Measurements from ENCODE around the gene ASTN1.

Gene ASTN1

DNA sequence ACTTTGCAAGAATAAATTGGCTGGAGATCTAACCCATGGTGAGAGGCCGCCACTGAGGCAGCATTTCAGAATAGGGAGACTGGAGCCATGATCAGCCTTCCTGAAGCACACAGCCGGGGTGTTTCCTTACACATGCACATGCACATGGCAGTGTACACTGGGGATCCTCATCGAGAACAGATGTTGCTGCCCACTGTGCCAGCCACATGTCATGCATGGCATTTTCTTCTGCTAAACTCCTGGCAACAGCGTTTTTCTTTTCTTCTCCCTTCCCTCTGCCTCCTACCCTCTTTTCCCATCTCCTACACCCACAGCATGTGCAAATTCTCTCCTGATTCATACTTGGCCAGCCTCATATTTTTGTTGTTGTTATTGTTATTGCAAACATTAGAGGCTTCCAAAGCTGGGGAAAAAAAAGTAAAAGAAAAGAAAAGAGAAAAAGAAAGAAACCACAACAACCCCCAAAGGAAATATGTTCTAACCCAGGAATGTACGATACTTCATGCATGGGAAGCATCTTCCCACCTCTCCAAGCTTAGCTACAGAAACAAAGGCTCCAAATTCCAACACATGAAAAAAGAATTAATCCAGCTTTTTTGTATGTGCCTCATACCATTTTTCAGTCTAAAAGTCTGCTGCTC, 344.0 kb downstream of the ASTN1 start:
- no peak for DNase-seq (ENCODE audit: insufficient read length, low spot score)
- FAIRE-seq, result no peak
- TF ChIP-seq TAF1 (IDR thresholded peaks at IDR 0.05; ENCODE audit: low read depth, low read length), result no peak
- no peak for TF ChIP-seq POLR2A (IDR thresholded peaks at IDR 0.05; ENCODE audit: low read depth, low read length)
- TF ChIP-seq SPI1 (IDR thresholded peaks at IDR 0.05; ENCODE audit: low read depth, low read length), result no peak
- TF ChIP-seq POU2F2 (IDR thresholded peaks at IDR 0.05; ENCODE audit: low read depth, low read length), result no peak
- no peak for TF ChIP-seq POLR2AphosphoS5 (IDR thresholded peaks at IDR 0.05; ENCODE audit: low read depth, low read length)
- TF ChIP-seq PAX5 (IDR thresholded peaks at IDR 0.05; ENCODE audit: insufficient read depth, low read length, severe bottlenecking), result no peak

GRCh38 chr1:176816232-176816631, 348.3 kb downstream of the ASTN1 start:
- no peak for FAIRE-seq
- DNase-seq (ENCODE audit: insufficient read length, low spot score), result no peak
- no peak for TF ChIP-seq POLR2AphosphoS5 (IDR thresholded peaks at IDR 0.05; ENCODE audit: low read depth, low read length)
- TF ChIP-seq SPI1 (IDR thresholded peaks at IDR 0.05; ENCODE audit: low read depth, low read length), result no peak
- TF ChIP-seq POLR2A (IDR thresholded peaks at IDR 0.05; ENCODE audit: low read depth, low read length), result no peak
- no peak for TF ChIP-seq PAX5 (IDR thresholded peaks at IDR 0.05; ENCODE audit: insufficient read depth, low read length, severe bottlenecking)
- TF ChIP-seq POU2F2 (IDR thresholded peaks at IDR 0.05; ENCODE audit: low read depth, low read length), result no peak
- TF ChIP-seq TAF1 (IDR thresholded peaks at IDR 0.05; ENCODE audit: low read depth, low read length), result no peak

DNA sequence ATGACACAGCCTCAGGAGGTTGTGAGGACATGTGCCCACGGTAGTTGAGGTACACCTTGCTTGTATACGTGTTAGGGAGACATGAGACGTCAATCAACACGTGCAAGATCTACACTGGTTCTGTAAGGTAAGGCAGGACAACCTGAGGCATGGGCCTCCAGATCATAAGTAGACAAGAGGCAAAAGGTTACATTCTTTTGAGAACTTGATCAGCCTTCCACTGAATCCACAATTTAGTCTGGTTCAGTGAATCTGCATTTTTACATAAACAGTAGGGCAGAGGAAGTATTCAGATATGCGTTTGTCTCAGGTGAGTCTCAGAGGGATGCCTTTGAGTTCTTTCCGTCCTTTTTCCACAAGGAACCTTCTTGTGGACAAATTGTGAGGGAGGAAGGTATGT, 348.9 kb downstream of the ASTN1 start:
- no peak for FAIRE-seq
- TF ChIP-seq PAX5 (IDR thresholded peaks at IDR 0.05; ENCODE audit: insufficient read depth, low read length, severe bottlenecking) (no peak), SPI1 (IDR thresholded peaks at IDR 0.05; ENCODE audit: low read depth, low read length) (no peak), POLR2A (IDR thresholded peaks at IDR 0.05; ENCODE audit: low read depth, low read length) (no peak), POLR2AphosphoS5 (IDR thresholded peaks at IDR 0.05; ENCODE audit: low read depth, low read length) (no peak), TAF1 (IDR thresholded peaks at IDR 0.05; ENCODE audit: low read depth, low read length) (no peak), POU2F2 (IDR thresholded peaks at IDR 0.05; ENCODE audit: low read depth, low read length) (no peak)
- DNase-seq (ENCODE audit: insufficient read length, low spot score), result no peak

- DNase-seq (ENCODE audit: insufficient read length, low spot score) (no peak), FAIRE-seq (no peak)
- TF ChIP-seq SPI1 (IDR thresholded peaks at IDR 0.05; ENCODE audit: low read depth, low read length), result no peak
- TF ChIP-seq POLR2A (IDR thresholded peaks at IDR 0.05; ENCODE audit: low read depth, low read length), result no peak
- TF ChIP-seq POU2F2 (IDR thresholded peaks at IDR 0.05; ENCODE audit: low read depth, low read length), result no peak
- TF ChIP-seq POLR2AphosphoS5 (IDR thresholded peaks at IDR 0.05; ENCODE audit: low read depth, low read length), result no peak
- no peak for TF ChIP-seq PAX5 (IDR thresholded peaks at IDR 0.05; ENCODE audit: insufficient read depth, low read length, severe bottlenecking)
These were observed 352.8 kb downstream of the ASTN1 start for GRCh38 chr1:176811511-176812288.

DNA sequence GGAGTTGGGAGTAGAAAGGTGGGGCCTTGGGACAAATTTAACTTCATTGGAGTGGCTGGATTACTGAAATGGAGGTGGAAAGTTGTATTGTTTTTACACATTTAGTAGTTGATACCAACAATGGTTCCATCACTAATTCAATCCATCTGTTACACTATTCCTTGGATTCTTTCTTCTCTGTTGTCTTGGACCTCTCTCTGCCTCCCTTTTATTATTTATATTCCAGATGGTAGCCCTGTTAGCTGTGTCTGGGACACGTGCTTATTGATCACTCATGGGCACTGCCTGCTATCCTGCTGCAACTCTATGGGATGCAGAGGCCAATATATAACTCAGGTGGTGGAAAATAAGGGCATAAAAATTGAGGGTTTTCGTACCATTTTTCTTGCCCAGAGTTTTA, 355.2 kb downstream of the ASTN1 start:
- no peak for DNase-seq (ENCODE audit: insufficient read length, low spot score)
- no peak for FAIRE-seq
- TF ChIP-seq SPI1 (IDR thresholded peaks at IDR 0.05; ENCODE audit: low read depth, low read length) (no peak), POLR2A (IDR thresholded peaks at IDR 0.05; ENCODE audit: low read depth, low read length) (no peak)

Data from GM12891 (cell line).